NK-92 (cell line): ENCODE measurements around the gene PIP4K2A.

Experiments
- DNase-seq: peaks from one replicate; lab custom pipeline; 2025; ENCODE audit not compliant: unreplicated experiment; lab: John Stamatoyannopoulos, UW

The PIP4K2A gene

DNA sequence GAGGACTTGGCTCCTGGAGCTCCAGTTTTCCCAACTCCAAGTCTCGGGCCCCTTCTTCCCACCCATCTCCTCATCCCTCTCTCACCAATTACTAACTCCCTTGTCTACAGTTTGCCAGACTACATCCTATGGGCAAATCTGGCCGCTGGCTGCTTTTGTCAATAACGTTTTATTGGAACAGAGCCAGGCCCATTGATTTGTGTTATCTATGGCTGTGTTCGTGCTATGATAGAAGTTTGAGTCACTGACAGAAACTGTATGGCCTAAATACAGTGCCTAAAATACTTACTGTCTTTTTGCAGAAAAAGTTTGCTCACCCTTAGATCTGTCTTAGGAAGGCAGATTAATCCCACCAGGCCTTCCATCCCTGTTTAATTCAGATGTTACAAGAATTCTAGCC, 71.3 kb downstream of the PIP4K2A start:
- no peak for DNase-seq

DNA sequence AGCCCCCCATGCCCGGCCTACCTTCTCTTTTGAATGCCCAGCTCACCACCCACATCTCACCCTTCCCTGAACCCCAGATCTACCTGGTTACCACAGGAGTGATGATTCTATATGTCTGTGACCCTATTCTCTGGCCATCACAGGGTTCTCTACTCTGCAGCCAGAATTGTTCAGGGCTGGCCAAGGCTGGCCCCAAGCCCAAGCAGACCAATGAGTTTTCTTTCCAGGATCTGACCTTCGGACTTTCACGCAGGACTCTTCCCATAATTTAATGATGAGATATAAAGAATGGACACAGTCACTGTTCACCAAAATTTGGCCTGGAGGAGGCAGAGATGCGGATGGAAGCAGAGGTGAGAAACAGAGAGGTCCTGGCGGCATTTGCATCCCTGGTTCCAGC, 72.6 kb downstream of the PIP4K2A start:
- no peak for DNase-seq

DNA sequence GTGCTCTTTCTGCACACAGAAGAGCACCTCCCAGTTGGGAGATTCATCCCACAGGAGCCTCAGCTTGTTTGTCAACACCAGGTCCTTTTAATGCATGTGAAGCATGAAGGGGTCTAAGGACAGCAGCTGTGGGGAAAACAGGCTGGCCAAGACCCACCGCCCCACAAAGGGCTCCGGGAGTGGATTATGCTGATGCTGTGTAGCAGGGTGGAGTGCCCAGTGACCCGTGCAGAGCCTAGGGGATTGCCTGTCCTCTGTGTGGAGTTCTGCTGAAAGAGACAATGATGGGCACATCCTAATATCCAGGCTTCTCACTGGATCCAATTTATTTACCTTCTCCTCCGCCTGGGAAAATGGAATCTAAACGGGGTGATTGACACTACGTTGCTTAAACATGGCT, 74.0 kb downstream of the PIP4K2A start:
- no peak for DNase-seq

DNA sequence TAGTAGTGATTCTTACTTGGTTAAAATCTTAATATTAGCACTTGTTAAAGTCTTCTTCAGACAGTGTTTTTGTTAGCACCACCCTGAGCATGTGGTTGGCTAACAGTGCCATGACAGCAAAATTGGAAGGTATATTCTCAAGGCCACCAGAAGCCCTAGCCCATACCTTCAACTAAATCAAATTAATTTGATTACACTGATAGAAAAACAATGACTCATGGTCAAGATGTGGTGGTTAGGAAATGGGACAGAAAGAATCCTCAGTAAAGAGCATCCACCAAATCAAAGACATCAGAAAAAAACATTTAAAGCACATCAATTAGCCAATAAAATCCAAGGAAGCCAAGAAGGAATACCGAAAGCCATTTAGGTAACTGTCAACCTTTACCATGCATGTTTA, 75.5 kb downstream of the PIP4K2A start:
- no peak for DNase-seq

DNA sequence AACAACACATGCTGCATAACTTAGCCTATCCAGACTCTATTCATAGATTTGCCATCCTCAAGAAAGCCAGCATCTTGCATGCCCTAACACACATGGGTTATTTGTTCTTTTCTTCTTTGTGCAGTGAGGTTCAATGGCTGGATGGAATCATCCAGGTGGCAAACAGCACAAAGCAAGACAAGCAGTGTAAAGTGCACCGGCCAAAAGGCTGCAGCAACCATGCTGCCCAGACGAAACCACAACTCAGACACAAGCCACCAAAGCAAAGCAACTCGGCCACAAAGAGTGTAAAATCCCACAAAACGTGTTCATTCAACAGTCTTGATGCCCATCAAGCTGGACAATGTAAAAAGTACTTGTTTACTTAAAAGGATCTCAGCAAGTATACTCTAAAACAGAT, 76.9 kb downstream of the PIP4K2A start:
- no peak for DNase-seq

DNA sequence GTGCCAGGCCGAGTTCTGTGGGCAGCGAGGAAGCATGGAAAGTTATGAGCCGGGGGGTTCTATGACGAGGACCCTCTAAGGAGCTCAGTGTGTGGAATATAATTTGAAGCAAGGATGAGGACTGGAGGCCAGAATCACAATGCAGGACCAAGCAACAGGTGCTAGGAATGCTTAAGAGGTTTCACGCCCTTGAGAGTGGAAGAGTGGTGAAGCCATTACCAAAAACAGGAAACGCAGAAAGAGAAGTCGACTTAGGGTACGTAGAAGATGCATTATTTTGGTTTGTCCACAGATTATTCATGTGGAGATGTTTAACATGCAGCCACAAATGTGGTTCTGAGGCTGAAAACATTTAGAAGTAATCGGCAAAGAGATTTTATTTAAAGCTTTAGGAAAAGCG, 78.7 kb downstream of the PIP4K2A start:
- no peak for DNase-seq

DNA sequence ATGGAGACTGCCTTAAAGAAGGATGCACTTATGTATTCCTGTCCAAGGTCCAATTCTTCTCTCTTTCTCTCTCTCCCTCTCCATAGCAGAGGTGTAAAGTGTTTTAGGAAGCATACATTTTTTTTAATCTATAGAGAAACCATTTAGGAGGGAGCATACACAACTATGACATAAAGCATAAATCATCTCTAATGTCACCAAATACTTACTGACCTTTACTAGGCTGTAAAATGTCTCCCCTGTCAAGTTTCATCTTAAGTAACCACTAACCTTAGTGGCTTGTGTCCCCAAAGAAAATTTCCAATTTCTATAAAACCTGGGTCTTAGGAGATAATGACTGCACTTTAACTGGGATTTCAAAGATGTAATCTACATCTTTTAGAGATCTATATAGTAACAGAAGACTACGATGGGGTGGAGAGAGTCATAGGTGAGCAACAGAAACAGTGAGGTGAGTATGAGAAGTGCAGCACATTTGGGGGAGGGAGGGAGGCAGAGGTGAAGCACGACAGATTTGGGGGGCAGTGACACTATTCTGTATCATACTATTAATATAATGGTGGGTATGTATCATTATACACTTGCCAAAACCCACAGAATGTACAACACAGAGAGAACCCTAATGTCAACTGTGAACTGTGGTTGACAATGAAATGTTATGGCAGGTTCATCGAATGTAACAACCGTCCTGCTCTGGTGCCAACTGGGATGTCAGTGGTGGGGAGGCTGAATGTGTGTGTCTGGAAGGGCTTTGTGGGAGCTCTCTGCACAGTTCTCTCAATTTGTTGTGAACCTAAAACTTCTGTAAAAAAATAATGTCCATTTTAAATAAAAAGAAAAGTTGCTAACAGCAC, 79.5 kb downstream of the PIP4K2A start:
- no peak for DNase-seq

DNA sequence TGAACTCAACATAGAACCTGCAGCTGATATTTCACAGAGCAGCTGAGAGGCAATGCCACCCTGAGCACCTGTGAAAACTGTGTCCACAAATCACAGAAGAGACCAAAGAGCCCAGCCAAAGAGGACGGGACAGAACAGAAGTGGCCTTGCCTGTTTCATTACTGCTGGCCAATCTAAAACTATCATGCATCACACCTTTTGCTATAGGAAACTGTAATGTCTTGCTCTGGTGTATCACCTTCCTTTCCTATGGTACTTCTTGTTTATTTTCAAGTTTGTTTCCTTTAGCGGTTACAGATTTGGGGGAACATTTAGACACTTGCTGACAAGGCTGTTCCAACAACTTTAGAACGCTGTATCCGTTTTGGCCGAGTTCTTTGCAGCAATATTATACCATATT, 80.3 kb downstream of the PIP4K2A start:
- DNase-seq: no peak

DNA sequence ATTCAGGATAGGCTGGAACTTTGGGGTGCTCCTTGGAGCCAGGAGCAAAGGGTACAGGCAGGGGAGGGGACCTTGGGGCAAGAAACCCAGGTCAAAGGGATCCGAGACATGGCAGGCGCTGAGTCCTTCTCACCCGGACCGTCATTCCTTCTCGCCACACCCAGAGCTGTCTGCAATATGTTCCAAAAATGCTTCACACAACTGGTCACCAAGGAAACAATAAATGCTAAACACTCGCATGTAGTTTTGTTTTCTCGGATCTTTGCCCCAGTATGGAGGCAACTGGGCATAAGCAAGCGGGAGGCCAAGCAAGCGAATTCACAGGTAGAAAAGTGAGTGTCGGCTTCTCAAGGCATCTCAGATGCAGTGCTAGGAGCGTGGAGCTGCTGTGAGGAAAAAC, 80.8 kb downstream of the PIP4K2A start:
- no peak for DNase-seq

DNA sequence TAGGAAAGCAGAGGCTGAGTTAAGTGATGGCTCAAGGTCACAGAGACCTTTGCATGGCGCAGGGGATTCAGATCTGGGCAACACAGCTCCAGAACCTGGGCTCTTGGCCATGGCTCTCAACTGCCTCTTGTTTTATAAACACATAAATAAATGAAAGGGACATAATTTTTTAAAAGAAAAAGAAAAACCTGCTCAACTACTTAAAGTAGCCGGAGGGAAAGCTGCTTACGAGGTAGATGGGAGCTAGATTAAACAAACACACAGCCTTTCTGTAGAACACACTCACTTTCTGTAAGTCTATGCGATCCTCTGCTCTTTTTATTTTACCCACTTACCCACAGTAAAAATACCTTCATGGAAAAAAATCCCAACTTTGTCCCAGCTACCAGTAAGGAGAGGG, 81.3 kb downstream of the PIP4K2A start:
- no peak for DNase-seq

DNA sequence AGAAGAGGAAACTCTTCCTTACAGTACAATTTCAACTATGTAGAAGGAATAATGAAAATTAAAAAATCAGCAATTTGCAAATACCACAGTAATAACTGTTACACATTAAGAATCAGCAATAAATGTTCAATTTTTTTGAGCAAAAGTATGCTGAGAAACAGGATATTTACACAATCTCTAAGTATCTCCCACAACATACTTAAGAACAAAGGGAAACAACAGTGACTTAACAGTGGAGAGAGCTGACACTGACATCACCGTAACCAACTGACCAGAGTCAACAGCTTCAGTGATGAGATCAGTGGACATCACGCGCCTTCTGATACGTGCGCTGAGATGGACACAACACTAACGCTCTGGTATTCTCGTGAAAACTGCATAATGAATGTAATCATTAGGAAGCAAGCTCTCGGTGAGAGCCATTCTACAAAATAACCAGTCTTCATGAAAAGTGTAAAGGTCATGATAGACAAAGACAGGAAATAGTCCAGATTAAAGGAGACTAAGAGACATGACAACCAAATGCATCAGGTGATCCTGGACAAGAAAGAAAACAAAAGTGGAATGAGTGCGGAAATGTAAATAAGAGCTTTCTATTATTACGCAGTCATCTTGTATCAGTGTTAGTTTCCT, 82.6 kb downstream of the PIP4K2A start:
- no peak for DNase-seq

DNA sequence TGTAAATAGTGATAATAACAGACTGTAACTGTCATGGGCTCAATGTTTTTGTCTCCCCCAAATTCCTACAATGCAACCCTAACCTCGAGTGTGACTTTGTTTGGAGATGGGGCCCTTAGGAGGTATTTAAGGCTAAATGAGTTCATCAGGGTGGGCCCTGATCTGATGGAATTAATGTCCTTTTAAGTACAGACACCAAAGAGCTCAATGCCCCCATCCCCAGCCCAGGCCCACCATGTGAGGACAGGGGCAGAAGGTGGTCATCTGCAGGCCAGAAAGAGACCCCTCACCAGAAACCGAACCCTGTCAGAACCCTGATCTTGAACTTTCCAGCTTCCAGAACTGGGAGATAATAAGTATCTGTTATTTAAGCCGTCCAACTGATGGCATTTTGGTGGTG, 83.2 kb downstream of the PIP4K2A start:
- DNase-seq: no peak

DNA sequence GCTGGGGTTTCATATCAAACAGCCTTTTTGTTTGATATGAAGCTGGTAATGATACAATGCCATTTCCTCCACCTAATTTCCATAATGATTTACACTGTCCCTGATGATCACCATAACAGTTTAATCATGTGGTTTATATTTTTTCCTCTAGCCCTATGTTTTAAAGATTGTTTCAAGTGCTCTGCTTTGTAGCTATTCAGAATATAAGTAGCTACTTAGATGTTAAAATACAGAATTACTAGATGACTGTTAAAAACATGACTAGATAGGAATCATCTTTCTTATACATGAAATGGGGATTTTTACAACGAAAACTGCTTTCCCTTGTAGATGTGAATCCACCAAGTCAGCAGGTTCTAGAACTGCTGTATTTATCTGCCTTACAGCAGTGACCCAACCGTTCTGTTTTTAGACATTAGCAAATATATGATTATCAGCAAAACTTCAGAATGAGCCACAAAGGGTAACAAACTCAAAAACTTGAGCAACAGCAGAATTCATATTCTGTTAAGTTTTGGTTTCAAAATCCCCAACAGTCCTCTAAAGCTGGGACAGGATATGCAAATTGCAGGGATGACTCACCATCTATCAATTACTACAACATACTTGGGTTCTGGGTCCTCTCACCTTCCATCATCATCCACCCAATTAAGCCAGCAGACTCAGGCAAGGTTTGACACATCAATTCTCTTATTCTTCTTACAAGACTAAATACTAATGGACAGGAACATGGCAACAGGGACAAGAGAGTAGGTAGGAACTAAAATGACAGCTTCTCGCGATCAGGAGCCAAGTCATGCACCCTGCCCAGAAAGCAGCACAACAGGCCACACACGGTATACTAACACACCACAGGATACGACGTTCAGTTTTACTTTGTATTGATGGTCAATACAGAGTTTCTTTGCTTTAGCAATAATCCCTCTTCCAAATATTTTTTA, 83.9 kb downstream of the PIP4K2A start:
- DNase-seq: no peak

DNA sequence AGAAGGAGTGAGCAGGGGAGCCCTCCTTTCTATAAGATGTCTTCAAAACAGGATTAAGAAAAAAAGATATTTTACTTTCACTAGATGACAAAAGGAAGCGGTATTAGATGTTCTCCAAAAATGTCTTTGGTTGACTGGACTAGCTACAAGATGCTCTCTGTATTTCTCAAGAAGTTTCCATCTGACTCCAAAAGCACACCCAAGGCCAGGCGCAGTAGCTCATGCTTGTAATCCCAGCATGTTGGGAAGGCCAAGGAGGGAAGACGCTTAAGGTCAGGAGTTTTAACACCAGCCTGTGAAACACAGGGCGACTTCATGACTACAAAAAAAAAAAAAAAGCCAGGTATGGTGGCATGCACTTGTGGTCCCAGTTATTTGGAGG, 84.5 kb downstream of the PIP4K2A start:
- no peak for DNase-seq

DNA sequence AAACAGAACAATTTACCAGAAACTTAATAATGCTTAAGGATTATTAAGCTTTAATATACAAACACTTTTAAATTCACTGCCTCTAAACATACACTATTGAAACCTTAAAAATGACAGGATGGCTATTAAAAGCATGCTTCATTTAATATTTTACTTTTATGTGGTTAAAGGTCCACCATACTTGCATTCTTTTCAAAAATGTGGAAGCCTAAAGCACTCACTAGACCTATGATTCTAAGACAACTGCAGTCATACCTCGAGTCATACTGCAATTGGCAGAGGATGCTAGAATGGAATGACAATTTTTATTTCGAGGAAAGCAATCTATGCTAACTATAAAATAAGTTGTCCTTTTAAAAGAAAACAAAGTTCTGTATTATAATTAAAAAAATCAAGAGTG, 85.3 kb downstream of the PIP4K2A start:
- no peak for DNase-seq

DNA sequence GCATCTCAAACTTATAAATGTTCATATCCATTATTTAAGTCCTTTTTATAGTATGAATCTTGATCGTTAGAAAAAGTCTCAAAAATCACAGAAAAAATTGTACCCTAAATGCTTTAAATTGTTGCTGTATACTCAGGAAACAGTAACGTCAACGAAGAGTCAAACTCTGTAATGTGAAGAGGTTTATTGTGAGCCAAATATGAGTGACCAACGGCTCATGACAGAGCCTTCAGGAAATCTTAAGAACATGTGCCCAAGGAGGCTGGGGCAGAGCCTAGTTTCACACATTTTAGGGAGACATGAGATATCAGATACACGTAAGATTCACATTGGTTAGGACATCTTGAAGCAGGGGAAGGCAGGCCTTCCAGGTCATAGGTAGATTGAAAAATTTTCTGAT, 86.1 kb downstream of the PIP4K2A start:
- no peak for DNase-seq

DNA sequence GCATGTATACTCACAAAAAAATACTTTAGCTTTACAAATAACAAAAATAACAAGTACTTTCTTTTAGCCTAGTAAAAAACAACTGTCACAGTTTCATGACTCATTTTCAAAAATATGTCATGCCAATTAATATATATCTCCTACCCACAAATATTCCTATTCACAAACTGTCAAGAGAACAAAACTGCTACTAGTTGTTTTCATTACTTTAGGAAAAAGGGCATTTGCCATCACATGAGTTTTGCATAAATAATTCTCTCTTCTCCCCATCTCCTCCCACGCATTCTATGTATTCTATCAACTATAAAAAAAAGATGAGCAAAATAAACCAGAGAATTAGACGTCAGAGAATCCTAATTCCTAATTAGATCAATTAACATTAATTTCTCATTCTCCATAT, 87.6 kb downstream of the PIP4K2A start:
- no peak for DNase-seq

DNA sequence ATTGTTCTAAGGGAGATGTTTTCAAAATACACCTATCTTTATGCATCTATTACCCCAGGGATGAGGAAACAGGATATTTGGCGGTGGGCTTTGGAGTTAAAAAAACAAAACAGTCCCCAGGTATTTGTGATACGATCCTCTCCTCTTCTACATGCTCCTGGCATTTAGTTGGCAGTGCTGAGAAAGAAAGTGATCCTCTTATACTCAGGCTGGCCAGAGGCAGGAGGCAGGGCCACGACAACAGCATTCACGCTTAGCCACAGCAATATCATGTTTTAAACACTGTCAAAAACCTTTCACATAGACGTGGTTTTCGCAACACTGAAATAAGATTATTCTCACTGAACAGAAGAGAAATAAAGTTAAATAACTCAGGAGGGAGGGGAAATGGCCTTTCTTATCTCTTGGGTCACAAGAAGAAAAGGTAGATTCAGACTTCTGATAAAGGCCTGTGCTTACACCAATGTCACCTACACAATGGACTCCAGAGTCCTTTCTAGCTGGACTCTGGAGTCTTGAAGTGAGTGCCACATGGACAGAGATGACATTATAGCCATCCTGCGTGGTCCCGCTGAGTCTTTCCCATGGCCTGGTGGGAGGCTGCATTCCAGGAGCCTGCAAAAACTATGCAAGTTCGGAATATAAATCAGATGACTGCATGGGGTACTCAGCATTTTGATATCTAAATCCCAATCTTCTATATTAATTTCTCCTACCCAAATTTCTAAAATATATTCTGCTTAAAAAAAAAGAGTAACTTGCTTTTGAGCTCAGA, 88.7 kb downstream of the PIP4K2A start:
- no peak for DNase-seq

DNA sequence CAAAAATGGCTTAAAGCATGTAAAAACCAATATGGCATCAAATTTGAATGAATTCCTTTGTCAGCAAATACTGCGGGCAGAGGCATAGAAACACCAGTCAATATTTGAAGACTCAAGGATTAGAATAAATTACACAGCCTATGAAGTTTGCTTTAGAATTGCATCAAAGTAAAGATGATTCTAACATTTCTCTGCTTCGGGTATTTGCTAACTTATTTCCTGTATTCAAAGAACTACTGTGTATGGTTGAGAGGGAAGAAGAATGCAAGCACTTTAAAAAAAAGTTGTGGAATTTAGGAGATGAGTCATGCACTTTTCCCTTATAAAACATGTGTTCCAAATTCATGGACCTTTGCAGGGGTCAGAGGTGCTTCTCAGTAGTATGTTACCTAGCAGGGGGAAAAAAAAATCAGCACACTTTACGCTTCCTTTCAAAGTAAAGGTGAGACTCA, 90.1 kb downstream of the PIP4K2A start:
- DNase-seq: no peak

DNA sequence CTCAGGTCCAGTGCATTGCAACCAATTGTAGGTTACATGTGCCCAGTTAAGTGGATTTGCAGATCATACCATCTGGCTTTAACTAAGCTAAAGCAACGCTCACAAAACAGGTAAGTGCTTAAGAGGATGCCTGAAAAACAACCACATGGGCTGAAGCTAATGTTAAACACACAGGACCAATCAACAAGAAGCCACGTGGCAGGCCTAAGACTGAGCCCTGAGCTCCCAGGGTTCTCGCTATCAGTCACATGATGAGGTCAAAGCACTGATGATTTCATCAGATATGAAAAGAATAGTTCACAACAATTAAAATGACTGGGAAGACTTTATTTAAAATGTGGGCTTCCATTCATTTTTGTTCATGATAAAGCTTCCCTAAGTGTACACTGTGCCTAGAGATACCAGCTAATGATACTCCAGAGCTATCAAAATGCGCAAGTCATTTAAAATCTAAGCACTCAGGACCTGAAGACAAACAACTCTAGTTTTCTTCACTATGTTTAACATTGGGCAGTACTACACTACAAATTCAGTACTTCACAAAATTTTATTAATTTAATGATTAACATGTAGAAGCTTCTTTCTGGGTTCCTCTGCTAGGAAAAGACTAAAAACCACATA, 90.6 kb downstream of the PIP4K2A start:
- DNase-seq: no peak
